Measurements from ENCODE around the gene SIPA1. TPM values are rescaled to one million over a fixed set of nuclear protein-coding genes. Genes with fewer than 3 reads are reported as not detected.
"Not testable (repeated sequence)": the region's sequence is repeated elsewhere in the genome, so short reads cannot be mapped to it uniquely, and the experiment has no call there.

The SIPA1 gene
- total and polyA plus RNA-seq, 8 donors = 40.5 to 107 (median 47.8) TPM

- Histone ChIP-seq H3K4me3 (no peak overlapping the region), H3K36me3 (peaks cover 0 to 83% of the 10 kb centered on the region in 2 donors), H3K9me3 (no peaks in the 10 kb centered on the region), H3K27me3 (no peaks in the 10 kb centered on the region), H3K27ac (no peak overlapping the region), H3K4me1 (peaks cover 11 to 20% of the 10 kb centered on the region in 2 donors)
- intact Hi-C loops (cut with DNase I) = no loop called here
- TF ChIP-seq CTCF (IDR thresholded peaks at IDR 0.05) = no peak
- DNase-seq = no peak
- ATAC-seq = no peak
Measured at GRCh38 chr11:65634109-65634436, 3.8 kb upstream of the SIPA1 start.

GRCh38 chr11:65634440-65634839 is 3.5 kb upstream of the SIPA1 start:
- intact Hi-C loops (cut with DNase I) = no loop called here
- no peak overlapping the region for H3K27ac ChIP-seq
- H3K36me3 ChIP-seq = peaks cover 0 to 79% of the 10 kb centered on the region in 2 donors
- ATAC-seq (no peak), DNase-seq (no peak)
- no peak overlapping the region for H3K4me3 ChIP-seq
- H3K27me3 ChIP-seq = no peaks in the 10 kb centered on the region
- peaks cover 11 to 24% of the 10 kb centered on the region in 2 donors for H3K4me1 ChIP-seq
- no peaks in the 10 kb centered on the region for H3K9me3 ChIP-seq
- TF ChIP-seq CTCF (IDR thresholded peaks at IDR 0.05) = no peak

- Histone ChIP-seq H3K9me3 (no peaks in the 10 kb centered on the region), H3K27me3 (no peaks in the 10 kb centered on the region), H3K4me3 (no peak overlapping the region), H3K27ac (no peak overlapping the region), H3K36me3 (peaks cover 0 to 72% of the 10 kb centered on the region in 2 donors), H3K4me1 (peaks cover 11 to 31% of the 10 kb centered on the region in 2 donors)
- ATAC-seq (no peak), DNase-seq (no peak)
- intact Hi-C loops (cut with DNase I) = no loop called here
- no peak for TF ChIP-seq CTCF (IDR thresholded peaks at IDR 0.05)
Measured at GRCh38 chr11:65634905-65635731, 2.8 kb upstream of the SIPA1 start.

GRCh38 chr11:65636108-65637031 is 1.5 kb upstream of the SIPA1 start:
- TF ChIP-seq CTCF (IDR thresholded peaks at IDR 0.05) = no peak
- ATAC-seq (no peak), DNase-seq (peak in 1 of 4 donors; percentile 73)
- intact Hi-C loops (cut with DNase I) = no loop called here
- Histone ChIP-seq H3K4me1 (peaks cover 11 to 43% of the 10 kb centered on the region in 2 donors), H3K27me3 (no peaks in the 10 kb centered on the region), H3K27ac (peak overlapping the region in 1 of 2 donors; percentile 92), H3K36me3 (peaks cover 0 to 64% of the 10 kb centered on the region in 2 donors), H3K9me3 (no peaks in the 10 kb centered on the region), H3K4me3 (no peak overlapping the region)

- H3K4me1 ChIP-seq = peaks cover 11 to 51% of the 10 kb centered on the region in 2 donors
- peak overlapping the region; percentile 84 to 92 for H3K27ac ChIP-seq
- peaks cover 0 to 60% of the 10 kb centered on the region in 2 donors for H3K36me3 ChIP-seq
- H3K9me3 ChIP-seq = no peaks in the 10 kb centered on the region
- no peak for DNase-seq
- H3K27me3 ChIP-seq = no peaks in the 10 kb centered on the region
- ATAC-seq = no peak
- no peak overlapping the region for H3K4me3 ChIP-seq
- intact Hi-C loops (cut with DNase I) = no loop called here
- TF ChIP-seq CTCF (IDR thresholded peaks at IDR 0.05) = no peak
Measured at GRCh38 chr11:65637032-65637557, 806 bp upstream of the SIPA1 start.

- Histone ChIP-seq H3K4me1 (peaks cover 11 to 62% of the 10 kb centered on the region in 2 donors), H3K36me3 (peaks cover 0 to 56% of the 10 kb centered on the region in 2 donors), H3K4me3 (peak overlapping the region; percentile 74 to 80), H3K27ac (peak overlapping the region; percentile 84 to 92)
- DNase-seq; intact Hi-C loops (cut with DNase I); H3K27me3 ChIP-seq; H3K9me3 ChIP-seq; ATAC-seq: not testable (repeated sequence)
Measured at GRCh38 chr11:65639228-65639597, 1.3 kb downstream of the SIPA1 start.
